ENCODE results near the gene SKI. TPM values are rescaled to one million over a fixed set of nuclear protein-coding genes. Genes with fewer than 3 reads are reported as not detected.

Gene SKI
- total and polyA plus RNA-seq, 10 of the 15 experiments (the other 5 are each of a cell fraction or from before 2014, with no cell fraction given) = 0.03 to 14.9 (median 0.96) TPM

- DNase-seq (ENCODE audit: low read depth, low spot score) = no peak
- H3K27me3 ChIP-seq (replicated peaks in 1 of 2; ENCODE audit: control insufficient read depth in 2 of 2, insufficient read depth in 2 of 2, low read length in 1 of 2) = no peaks in the 10 kb centered on the region
- no peak overlapping the region for H3K4me3 ChIP-seq
- FAIRE-seq = no peak
- peaks cover 4% of the 10 kb centered on the region for H3K4me1 ChIP-seq (ENCODE audit: control insufficient read depth, insufficient read depth, low read length)
- TF ChIP-seq TCF7 (IDR thresholded peaks at IDR 0.05; ENCODE audit: borderline replicate concordance) (no peak), FOXM1 (IDR thresholded peaks at IDR 0.05; ENCODE audit: low read depth, low read length) (no peak), HSF1 (IDR thresholded peaks at IDR 0.05; ENCODE audit: low read depth, low read length) (no peak), TBL1XR1 (IDR thresholded peaks at IDR 0.05; ENCODE audit: low read depth, low read length) (no peak), E4F1 (IDR thresholded peaks at IDR 0.05; ENCODE audit: borderline replicate concordance, partially characterized antibody) (no peak), YBX1 (IDR thresholded peaks at IDR 0.05) (no peak), LARP7 (IDR thresholded peaks at IDR 0.05) (no peak)
- POLR2A ChIA-PET = no interaction called here
- no peak overlapping the region for H3K4me2 ChIP-seq (ENCODE audit: control insufficient read depth, insufficient read depth)
- CTCF ChIA-PET = no interaction called here
- no peak overlapping the region for H3K27ac ChIP-seq (ENCODE audit: control insufficient read depth, insufficient read depth)
- intact Hi-C loops (cut with micrococcal nuclease; ENCODE audit: unreplicated experiment) (no loop called here), in situ Hi-C loops (cut with MboI) (no loop called here)
- no peak overlapping the region for H3K9ac ChIP-seq (ENCODE audit: control insufficient read depth, insufficient read depth, low read length)
- 81% methylated on average over 9 of the region's 9 CpGs for WGBS (ENCODE audit: insufficient coverage, insufficient replicate concordance, low lambda C conversion rate, missing lambda C conversion rate)
- no peak overlapping the region for H2AFZ ChIP-seq (ENCODE audit: control insufficient read depth, low read depth, low read length)
- SMC1A ChIA-PET (ENCODE audit: uncharacterized antibody, unreplicated experiment) = no interaction called here
- H3K79me2 ChIP-seq (ENCODE audit: control insufficient read depth, insufficient read depth, low read length) = no peaks in the 10 kb centered on the region
- H3K9me3 ChIP-seq (replicated peaks; ENCODE audit: control insufficient read depth, insufficient read depth, low read length) = no peaks in the 10 kb centered on the region
- H4K20me1 ChIP-seq (ENCODE audit: control insufficient read depth, insufficient read depth) = no peaks in the 10 kb centered on the region
- ATAC-seq = no peak
- RAD21 ChIA-PET (ENCODE audit: unreplicated experiment) = no interaction called here
- no TSS peak for BruUV-seq (replicated peaks)
- peaks cover 0 to 2% of the 10 kb centered on the region in 2 experiments; a peak in 2 of 4 replicates for H3K36me3 ChIP-seq (ENCODE audit: control insufficient read depth in 2 of 2, insufficient read depth in 2 of 2, low read length in 1 of 2)
Measured at GRCh38 chr1:2284932-2285331, 56.8 kb downstream of the SKI start.
